ENCODE data around the gene SMARCC2.

DNA sequence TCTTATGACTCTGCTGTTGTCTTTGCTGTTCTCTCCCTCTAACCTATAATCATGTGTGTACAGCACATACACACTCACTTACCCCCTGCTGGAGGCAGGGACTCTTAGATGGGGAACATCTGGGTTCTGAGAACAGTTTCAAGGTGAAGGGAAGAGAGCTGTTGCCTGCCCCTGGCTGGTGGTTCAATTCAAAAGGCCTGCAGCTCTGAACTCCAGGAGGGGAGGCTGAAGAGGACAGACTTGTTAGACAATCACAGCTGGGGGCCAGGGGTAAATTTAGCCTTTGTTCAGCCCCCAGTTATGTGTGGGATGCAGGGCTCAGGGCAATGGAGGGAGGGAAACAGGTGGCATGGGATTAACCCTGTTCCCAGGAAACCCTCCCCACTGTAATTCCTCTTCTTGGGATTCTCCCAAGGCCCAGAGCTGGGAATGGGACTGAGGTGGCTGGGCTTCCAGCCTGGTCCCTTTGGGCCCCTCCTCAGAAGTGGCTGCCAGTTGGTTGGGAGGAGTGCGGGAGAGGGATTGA, 35.0 kb downstream of the SMARCC2 start:
- TF ChIP-seq, protein P1, sequence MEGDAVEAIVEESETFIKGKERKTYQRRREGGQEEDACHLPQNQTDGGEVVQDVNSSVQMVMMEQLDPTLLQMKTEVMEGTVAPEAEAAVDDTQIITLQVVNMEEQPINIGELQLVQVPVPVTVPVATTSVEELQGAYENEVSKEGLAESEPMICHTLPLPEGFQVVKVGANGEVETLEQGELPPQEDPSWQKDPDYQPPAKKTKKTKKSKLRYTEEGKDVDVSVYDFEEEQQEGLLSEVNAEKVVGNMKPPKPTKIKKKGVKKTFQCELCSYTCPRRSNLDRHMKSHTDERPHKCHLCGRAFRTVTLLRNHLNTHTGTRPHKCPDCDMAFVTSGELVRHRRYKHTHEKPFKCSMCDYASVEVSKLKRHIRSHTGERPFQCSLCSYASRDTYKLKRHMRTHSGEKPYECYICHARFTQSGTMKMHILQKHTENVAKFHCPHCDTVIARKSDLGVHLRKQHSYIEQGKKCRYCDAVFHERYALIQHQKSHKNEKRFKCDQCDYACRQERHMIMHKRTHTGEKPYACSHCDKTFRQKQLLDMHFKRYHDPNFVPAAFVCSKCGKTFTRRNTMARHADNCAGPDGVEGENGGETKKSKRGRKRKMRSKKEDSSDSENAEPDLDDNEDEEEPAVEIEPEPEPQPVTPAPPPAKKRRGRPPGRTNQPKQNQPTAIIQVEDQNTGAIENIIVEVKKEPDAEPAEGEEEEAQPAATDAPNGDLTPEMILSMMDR (IDR thresholded peaks at IDR 0.05): no peak
- TF ChIP-seq POLR2A (IDR thresholded peaks at IDR 0.05): no peak

Measured in body of pancreas (tissue), 4 donors.